Measurements from ENCODE around the gene LRRIQ1.

Gene LRRIQ1

DNA sequence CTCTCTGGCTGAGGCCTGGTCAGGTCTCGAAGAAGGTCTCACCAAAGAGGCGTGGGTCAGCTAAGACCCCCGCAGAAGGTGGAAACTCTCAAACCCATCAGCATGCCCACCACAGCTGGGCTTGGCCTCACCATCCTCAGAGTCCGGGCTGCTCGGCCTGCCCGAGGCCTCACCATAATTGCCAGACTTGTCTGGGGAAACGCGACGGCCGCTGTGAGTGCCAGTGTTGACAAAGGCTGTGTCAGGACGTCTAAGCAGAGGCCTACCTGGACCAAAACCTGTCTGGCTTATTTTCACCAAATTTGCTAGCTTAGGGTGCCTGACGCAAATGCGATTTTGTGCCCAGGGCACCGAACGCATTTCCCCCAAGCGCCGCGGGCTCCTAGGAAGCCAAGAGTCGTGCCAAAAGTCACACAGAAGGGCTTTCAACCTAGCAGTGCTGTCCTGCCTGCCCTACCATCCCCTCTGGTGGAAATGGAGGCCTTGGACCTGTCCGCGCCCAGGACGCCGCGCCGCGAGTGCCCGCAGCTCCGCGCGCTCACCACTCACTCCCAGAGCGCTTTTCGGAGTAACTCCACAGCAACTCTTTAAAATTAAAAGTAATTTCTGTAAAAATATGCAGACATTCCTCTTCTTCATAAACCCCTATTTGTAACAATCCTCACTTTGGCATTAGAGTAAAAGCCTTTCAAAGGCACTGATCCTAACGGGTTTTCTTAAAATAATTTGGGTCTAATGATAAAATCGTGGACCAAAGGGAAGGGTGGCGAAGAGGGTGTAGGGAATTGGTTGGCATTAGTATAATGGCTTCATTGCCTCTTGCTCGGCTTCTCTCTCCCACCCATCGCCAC lies 242.7 kb downstream of the LRRIQ1 start:
- DNase-seq: no peak
- no peaks in the 10 kb centered on the region for H3K9me3 ChIP-seq (ENCODE audit: control insufficient read depth, low read length)
- no peak overlapping the region for H3K4me3 ChIP-seq (ENCODE audit: insufficient read depth, low read depth, low read length, poor library complexity, severe bottlenecking)
- no peak overlapping the region for H3K27ac ChIP-seq (ENCODE audit: insufficient read depth, low read length, poor library complexity, severe bottlenecking)
- no peaks in the 10 kb centered on the region for H3K36me3 ChIP-seq (ENCODE audit: control insufficient read depth, insufficient read depth, low read length)
- H3K27me3 ChIP-seq (replicated peaks; ENCODE audit: control insufficient read depth, insufficient read depth, low read length, poor library complexity, severe bottlenecking): peaks cover 18% of the 10 kb centered on the region
- H3K4me1 ChIP-seq (ENCODE audit: control insufficient read depth, insufficient read depth, low read length, poor library complexity, severe bottlenecking): no peaks in the 10 kb centered on the region

DNA sequence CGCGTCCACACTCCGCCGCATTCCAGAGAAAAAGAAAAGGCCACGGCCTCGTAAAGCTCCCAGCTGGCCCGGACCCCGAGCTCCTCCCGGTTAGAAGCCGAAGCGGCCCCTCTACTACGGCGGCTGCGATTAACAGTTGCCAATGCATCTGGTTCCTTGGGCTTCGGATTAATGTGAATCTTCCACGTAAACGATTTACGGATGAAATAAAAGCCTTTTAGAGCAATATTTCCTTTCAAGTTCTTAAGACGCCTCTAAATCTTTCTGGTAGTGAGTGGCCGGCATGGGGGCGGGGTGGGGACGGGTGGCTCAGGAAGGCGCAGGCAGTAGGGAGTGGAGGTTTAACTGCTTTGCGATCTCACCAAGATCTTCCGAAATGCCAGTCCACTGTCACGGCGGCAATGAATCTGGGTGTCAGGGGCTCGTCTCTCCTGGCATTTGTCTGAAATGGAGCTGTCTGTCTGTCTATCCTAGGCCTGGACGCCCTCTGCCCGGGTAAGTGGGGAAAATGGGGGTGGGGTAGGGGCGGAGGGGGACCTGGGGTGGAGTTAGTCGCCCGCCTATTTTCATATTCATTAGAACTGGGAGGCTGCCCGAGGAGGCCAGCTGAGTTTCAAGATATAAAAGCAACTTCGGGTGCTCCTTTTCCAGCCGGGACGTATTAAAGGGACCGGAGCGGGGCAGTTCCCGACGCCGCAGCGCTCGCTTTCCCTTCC lies 243.5 kb downstream of the LRRIQ1 start:
- DNase-seq: no peak
- no peaks in the 10 kb centered on the region for H3K36me3 ChIP-seq (ENCODE audit: control insufficient read depth, insufficient read depth, low read length)
- H3K4me1 ChIP-seq (ENCODE audit: control insufficient read depth, insufficient read depth, low read length, poor library complexity, severe bottlenecking): no peaks in the 10 kb centered on the region
- H3K4me3 ChIP-seq (ENCODE audit: insufficient read depth, low read depth, low read length, poor library complexity, severe bottlenecking): no peak overlapping the region
- H3K9me3 ChIP-seq (ENCODE audit: control insufficient read depth, low read length): no peaks in the 10 kb centered on the region
- peaks cover 18% of the 10 kb centered on the region for H3K27me3 ChIP-seq (replicated peaks; ENCODE audit: control insufficient read depth, insufficient read depth, low read length, poor library complexity, severe bottlenecking)
- H3K27ac ChIP-seq (ENCODE audit: insufficient read depth, low read length, poor library complexity, severe bottlenecking): no peak overlapping the region

DNA sequence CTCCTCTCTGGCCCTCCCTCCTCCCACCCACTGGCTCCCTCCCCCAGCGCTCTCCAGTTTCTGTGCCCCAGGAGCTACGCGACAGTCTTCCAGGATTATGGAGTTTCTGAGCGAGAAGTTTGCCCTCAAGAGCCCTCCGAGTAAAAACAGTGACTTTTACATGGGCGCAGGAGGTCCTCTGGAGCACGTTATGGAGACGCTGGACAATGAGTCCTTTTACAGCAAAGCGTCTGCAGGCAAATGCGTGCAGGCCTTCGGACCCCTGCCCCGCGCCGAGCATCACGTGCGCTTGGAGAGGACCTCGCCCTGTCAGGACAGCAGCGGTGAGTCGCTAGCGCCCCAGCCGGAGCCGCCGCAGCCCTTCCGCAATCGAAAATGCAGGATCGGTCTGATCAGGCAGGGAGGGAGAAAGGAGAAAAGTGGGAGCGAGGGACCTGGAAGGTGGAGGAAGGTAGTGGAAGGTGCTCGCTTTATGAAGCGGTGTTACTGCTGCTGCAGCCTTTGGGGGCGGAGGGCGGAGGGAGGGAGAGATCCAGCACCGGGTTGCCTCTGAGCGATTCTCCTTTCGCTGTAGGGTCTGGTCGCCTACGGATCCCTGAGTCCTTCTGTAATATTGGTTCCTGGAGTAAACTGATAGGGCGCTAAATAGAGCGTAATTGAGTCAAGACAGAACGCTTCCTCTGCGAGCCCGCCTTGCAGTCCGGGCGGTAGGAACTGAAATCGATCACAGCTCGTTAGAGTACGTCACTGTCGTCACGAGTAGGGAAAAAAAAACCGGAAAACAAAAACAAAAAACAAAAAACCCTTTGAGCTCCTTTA lies 244.2 kb downstream of the LRRIQ1 start, which contains the start of gene ALX1:
TSS of gene ALX1 (plus strand) at position 56 of the 819 bp plus-strand sequence. CDS start at position 98, 42 bp downstream.
- no peak within 1 kb of the TSS for H3K4me3 ChIP-seq (ENCODE audit: insufficient read depth, low read depth, low read length, poor library complexity, severe bottlenecking)
- peaks cover 18% of the 10 kb centered on the region for H3K27me3 ChIP-seq (replicated peaks; ENCODE audit: control insufficient read depth, insufficient read depth, low read length, poor library complexity, severe bottlenecking)
- H3K9me3 ChIP-seq (ENCODE audit: control insufficient read depth, low read length): no peaks in the 10 kb centered on the region
- no peaks in the 10 kb centered on the region for H3K36me3 ChIP-seq (ENCODE audit: control insufficient read depth, insufficient read depth, low read length)
- no peak within 1 kb of the TSS for H3K27ac ChIP-seq (ENCODE audit: insufficient read depth, low read length, poor library complexity, severe bottlenecking)
- no peaks in the 10 kb centered on the region for H3K4me1 ChIP-seq (ENCODE audit: control insufficient read depth, insufficient read depth, low read length, poor library complexity, severe bottlenecking)
- DNase-seq: no peak

DNA sequence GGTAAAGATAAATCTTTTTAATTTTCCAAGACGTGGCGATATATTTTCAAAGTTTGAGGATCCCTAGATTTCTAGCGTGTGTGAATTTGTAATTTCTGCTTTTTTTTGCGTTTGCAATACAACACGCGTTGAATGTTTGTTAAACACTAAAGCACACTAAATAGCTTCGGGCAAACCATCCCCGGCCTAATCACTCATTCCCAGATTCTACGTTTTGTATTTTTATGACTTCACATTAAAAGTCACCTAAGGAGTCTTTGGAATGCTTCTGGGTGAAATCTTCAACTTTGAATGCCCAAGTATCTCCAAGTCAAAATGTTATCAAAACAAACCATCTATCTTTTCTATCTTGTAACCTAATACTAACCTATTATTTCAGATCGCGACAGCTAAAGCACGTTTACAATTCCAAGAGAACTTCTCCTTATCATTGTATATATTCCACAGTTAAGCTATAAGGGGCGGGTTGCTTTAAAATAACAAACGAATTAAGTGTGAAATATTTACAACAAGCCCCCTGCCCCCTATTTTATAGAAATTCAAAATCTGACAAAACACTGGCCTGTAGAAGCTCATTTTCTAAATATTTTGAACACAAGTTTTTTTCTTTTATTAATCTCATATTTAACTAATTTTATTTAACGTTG lies 245.0 kb downstream of the LRRIQ1 start:
- no peak for DNase-seq
- peaks cover 18% of the 10 kb centered on the region for H3K27me3 ChIP-seq (replicated peaks; ENCODE audit: control insufficient read depth, insufficient read depth, low read length, poor library complexity, severe bottlenecking)
- H3K4me3 ChIP-seq (ENCODE audit: insufficient read depth, low read depth, low read length, poor library complexity, severe bottlenecking): no peak overlapping the region
- no peaks in the 10 kb centered on the region for H3K4me1 ChIP-seq (ENCODE audit: control insufficient read depth, insufficient read depth, low read length, poor library complexity, severe bottlenecking)
- no peaks in the 10 kb centered on the region for H3K9me3 ChIP-seq (ENCODE audit: control insufficient read depth, low read length)
- H3K36me3 ChIP-seq (ENCODE audit: control insufficient read depth, insufficient read depth, low read length): no peaks in the 10 kb centered on the region
- no peak overlapping the region for H3K27ac ChIP-seq (ENCODE audit: insufficient read depth, low read length, poor library complexity, severe bottlenecking)

DNA sequence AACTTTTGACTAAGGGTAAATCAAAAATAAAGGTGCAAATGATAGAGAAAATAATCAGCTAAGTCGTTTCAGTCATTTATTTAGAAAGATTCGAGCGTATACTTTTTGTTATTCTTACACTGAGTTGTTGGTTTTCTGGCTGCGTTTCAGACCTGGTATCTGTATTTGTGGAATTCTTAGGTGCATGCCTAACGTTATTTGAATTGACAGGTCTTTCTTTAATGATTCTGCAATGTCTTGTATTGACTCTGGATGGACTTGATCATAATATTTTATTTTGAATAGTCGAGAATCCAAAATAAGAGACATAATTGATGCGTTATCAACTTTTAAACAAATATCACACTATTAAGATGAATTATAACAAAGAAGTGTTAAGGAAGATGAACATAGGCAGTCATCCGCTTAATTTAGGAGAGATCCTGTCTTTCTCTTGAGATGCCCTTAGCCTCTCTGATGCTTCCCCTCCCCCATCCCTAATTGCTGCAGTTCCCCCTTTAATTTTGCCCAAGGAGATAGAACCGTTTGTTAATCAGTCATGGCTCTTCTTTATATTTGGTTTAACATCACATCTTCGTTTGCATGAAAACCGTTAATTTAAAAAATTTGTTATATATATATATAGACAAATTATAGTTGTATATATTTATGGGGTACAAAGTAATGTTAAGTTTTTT lies 245.6 kb downstream of the LRRIQ1 start:
- Histone ChIP-seq H3K4me3 (ENCODE audit: insufficient read depth, low read depth, low read length, poor library complexity, severe bottlenecking) (no peak overlapping the region), H3K27ac (ENCODE audit: insufficient read depth, low read length, poor library complexity, severe bottlenecking) (no peak overlapping the region), H3K27me3 (replicated peaks; ENCODE audit: control insufficient read depth, insufficient read depth, low read length, poor library complexity, severe bottlenecking) (peaks cover 18% of the 10 kb centered on the region), H3K4me1 (ENCODE audit: control insufficient read depth, insufficient read depth, low read length, poor library complexity, severe bottlenecking) (no peaks in the 10 kb centered on the region), H3K36me3 (ENCODE audit: control insufficient read depth, insufficient read depth, low read length) (no peaks in the 10 kb centered on the region), H3K9me3 (ENCODE audit: control insufficient read depth, low read length) (no peaks in the 10 kb centered on the region)
- no peak for DNase-seq

DNA sequence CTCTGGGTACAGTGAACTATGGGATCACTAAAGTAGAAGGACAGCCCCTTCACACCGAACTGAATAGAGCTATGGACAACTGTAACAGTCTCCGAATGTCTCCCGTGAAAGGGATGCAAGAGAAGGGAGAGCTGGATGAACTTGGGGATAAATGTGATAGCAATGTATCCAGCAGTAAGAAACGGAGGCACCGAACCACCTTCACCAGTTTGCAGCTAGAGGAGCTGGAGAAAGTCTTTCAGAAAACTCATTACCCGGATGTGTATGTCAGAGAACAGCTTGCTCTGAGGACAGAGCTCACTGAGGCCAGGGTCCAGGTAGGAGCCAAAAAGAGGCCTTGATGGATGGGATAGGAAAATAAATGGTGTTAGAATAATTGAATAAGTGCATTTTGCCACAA lies 247.4 kb downstream of the LRRIQ1 start:
- peaks cover 18% of the 10 kb centered on the region for H3K27me3 ChIP-seq (replicated peaks; ENCODE audit: control insufficient read depth, insufficient read depth, low read length, poor library complexity, severe bottlenecking)

More for the DNA sequence above, 247.4 kb downstream of the LRRIQ1 start:
- no peaks in the 10 kb centered on the region for H3K4me1 ChIP-seq (ENCODE audit: control insufficient read depth, insufficient read depth, low read length, poor library complexity, severe bottlenecking)
- no peak overlapping the region for H3K27ac ChIP-seq (ENCODE audit: insufficient read depth, low read length, poor library complexity, severe bottlenecking)
- DNase-seq: no peak
- H3K4me3 ChIP-seq (ENCODE audit: insufficient read depth, low read depth, low read length, poor library complexity, severe bottlenecking): no peak overlapping the region
- H3K36me3 ChIP-seq (ENCODE audit: control insufficient read depth, insufficient read depth, low read length): no peaks in the 10 kb centered on the region
- H3K9me3 ChIP-seq (ENCODE audit: control insufficient read depth, low read length): no peaks in the 10 kb centered on the region
